Skeletal muscle satellite cell (primary cell): ENCODE data around the gene DGKA.
A peak's percentile ranks its signal among the peaks of the same experiment; 100 is the strongest.

Experiments used
- H3K27me3 ChIP-seq: 2 replicates; pipeline ENCODE4 v1.7.0; 2013; ENCODE audit warnings: low read length; ENCODE audit not compliant: control insufficient read depth, insufficient read depth
- H3K36me3 ChIP-seq: 2 replicates; pipeline ENCODE4 v1.7.0; 2013; ENCODE audit warnings: mild to moderate bottlenecking, control low read depth, low read length; ENCODE audit not compliant: insufficient read depth
- H3K4me1 ChIP-seq: 2 replicates; pipeline ENCODE4 v1.7.0; 2013; ENCODE audit warnings: low read length; ENCODE audit not compliant: control insufficient read depth, insufficient read depth
- H3K4me2 ChIP-seq: 2 replicates; pipeline ENCODE4 v1.7.0; 2013; ENCODE audit warnings: mild to moderate bottlenecking, low read length
- H3K4me3 ChIP-seq: 2 replicates; pipeline ENCODE4 v1.7.0; 2013; ENCODE audit warnings: low read length
- H3K9ac ChIP-seq: 2 replicates; pipeline ENCODE4 v1.7.0; 2013; ENCODE audit warnings: mild to moderate bottlenecking, low read depth, low read length, moderate library complexity
- H3K9me3 ChIP-seq: replicated peaks from 2 replicates; pipeline ENCODE4 v1.7.0; 2013; ENCODE audit warnings: mild to moderate bottlenecking, control low read depth, low read length

Gene DGKA

GRCh38 chr12:55932551-55932910 lies 1.6 kb downstream of the DGKA start:
- H3K9me3 ChIP-seq = no peaks in the 10 kb centered on the region
- H3K36me3 ChIP-seq = no peaks in the 10 kb centered on the region
- peak overlapping the region; percentile 89 for H3K4me3 ChIP-seq
- peaks cover 38% of the 10 kb centered on the region for H3K4me1 ChIP-seq
- peak overlapping the region; percentile 96 for H3K4me2 ChIP-seq
- H3K27me3 ChIP-seq = no peaks in the 10 kb centered on the region
- peak overlapping the region; percentile 87 for H3K9ac ChIP-seq

- peak overlapping the region; percentile 89 for H3K4me3 ChIP-seq
- peak overlapping the region; percentile 96 for H3K4me2 ChIP-seq
- no peaks in the 10 kb centered on the region for H3K9me3 ChIP-seq
- peak overlapping the region; percentile 87 for H3K9ac ChIP-seq
- H3K27me3 ChIP-seq = no peaks in the 10 kb centered on the region
- peaks cover 45% of the 10 kb centered on the region for H3K4me1 ChIP-seq
- H3K36me3 ChIP-seq = no peaks in the 10 kb centered on the region
Measured at GRCh38 chr12:55933169-55933798, 2.3 kb downstream of the DGKA start.

- H3K27me3 ChIP-seq = no peaks in the 10 kb centered on the region
- H3K4me2 ChIP-seq = peak overlapping the region; percentile 96
- H3K36me3 ChIP-seq = peaks cover 6% of the 10 kb centered on the region
- no peaks in the 10 kb centered on the region for H3K9me3 ChIP-seq
- H3K4me1 ChIP-seq = peaks cover 46% of the 10 kb centered on the region
- peak overlapping the region; percentile 89 for H3K4me3 ChIP-seq
- no peak overlapping the region for H3K9ac ChIP-seq
Measured at GRCh38 chr12:55933799-55934742, 3.1 kb downstream of the DGKA start.

GRCh38 chr12:55934773-55935172 lies 3.8 kb downstream of the DGKA start:
- H3K4me1 ChIP-seq = peaks cover 47% of the 10 kb centered on the region
- no peaks in the 10 kb centered on the region for H3K9me3 ChIP-seq
- H3K27me3 ChIP-seq = no peaks in the 10 kb centered on the region
- no peak overlapping the region for H3K9ac ChIP-seq
- H3K4me2 ChIP-seq = no peak overlapping the region
- H3K4me3 ChIP-seq = no peak overlapping the region
- H3K36me3 ChIP-seq = peaks cover 9% of the 10 kb centered on the region

GRCh38 chr12:55935738-55936151 lies 4.8 kb downstream of the DGKA start:
- no peaks in the 10 kb centered on the region for H3K9me3 ChIP-seq
- H3K27me3 ChIP-seq = no peaks in the 10 kb centered on the region
- H3K9ac ChIP-seq = no peak overlapping the region
- H3K4me3 ChIP-seq = no peak overlapping the region
- peaks cover 46% of the 10 kb centered on the region for H3K4me1 ChIP-seq
- peaks cover 13% of the 10 kb centered on the region for H3K36me3 ChIP-seq
- no peak overlapping the region for H3K4me2 ChIP-seq

- H3K4me2 ChIP-seq = no peak overlapping the region
- no peak overlapping the region for H3K4me3 ChIP-seq
- no peaks in the 10 kb centered on the region for H3K9me3 ChIP-seq
- peaks cover 30% of the 10 kb centered on the region for H3K4me1 ChIP-seq
- peak overlapping the region; percentile 15 for H3K9ac ChIP-seq
- no peaks in the 10 kb centered on the region for H3K27me3 ChIP-seq
- peaks cover 35% of the 10 kb centered on the region for H3K36me3 ChIP-seq
Measured at GRCh38 chr12:55937981-55938380, 7.0 kb downstream of the DGKA start.

GRCh38 chr12:55938826-55939501 lies 8.0 kb downstream of the DGKA start:
- Histone ChIP-seq H3K9ac (no peak overlapping the region), H3K36me3 (peaks cover 40% of the 10 kb centered on the region)

GRCh38 chr12:55940065-55940732 lies 9.2 kb downstream of the DGKA start:
- H3K27me3 ChIP-seq = no peaks in the 10 kb centered on the region
- H3K4me3 ChIP-seq = no peak overlapping the region
- H3K4me2 ChIP-seq = peak overlapping the region; percentile 32
- no peaks in the 10 kb centered on the region for H3K9me3 ChIP-seq
- peaks cover 49% of the 10 kb centered on the region for H3K36me3 ChIP-seq
- peaks cover 17% of the 10 kb centered on the region for H3K4me1 ChIP-seq
- H3K9ac ChIP-seq = no peak overlapping the region

More at GRCh38 chr12:55938826-55939501, 8.0 kb downstream of the DGKA start:
- H3K4me1 ChIP-seq = peaks cover 20% of the 10 kb centered on the region
- no peaks in the 10 kb centered on the region for H3K27me3 ChIP-seq
- H3K9me3 ChIP-seq = no peaks in the 10 kb centered on the region
- no peak overlapping the region for H3K4me3 ChIP-seq
- no peak overlapping the region for H3K4me2 ChIP-seq

GRCh38 chr12:55942055-55942454 lies 11.1 kb downstream of the DGKA start:
- Histone ChIP-seq H3K4me3 (no peak overlapping the region), H3K4me2 (no peak overlapping the region), H3K9me3 (no peaks in the 10 kb centered on the region), H3K36me3 (peaks cover 56% of the 10 kb centered on the region), H3K9ac (no peak overlapping the region), H3K4me1 (peaks cover 17% of the 10 kb centered on the region), H3K27me3 (no peaks in the 10 kb centered on the region)

GRCh38 chr12:55942577-55943136 lies 11.7 kb downstream of the DGKA start:
- Histone ChIP-seq H3K4me1 (peaks cover 15% of the 10 kb centered on the region), H3K4me3 (no peak overlapping the region), H3K36me3 (peaks cover 56% of the 10 kb centered on the region), H3K9ac (no peak overlapping the region), H3K4me2 (no peak overlapping the region), H3K27me3 (no peaks in the 10 kb centered on the region), H3K9me3 (no peaks in the 10 kb centered on the region)

- H3K36me3 ChIP-seq = peaks cover 43% of the 10 kb centered on the region
- H3K27me3 ChIP-seq = no peaks in the 10 kb centered on the region
- H3K9ac ChIP-seq = no peak overlapping the region
- no peaks in the 10 kb centered on the region for H3K9me3 ChIP-seq
- H3K4me2 ChIP-seq = no peak overlapping the region
- no peak overlapping the region for H3K4me3 ChIP-seq
- H3K4me1 ChIP-seq = no peaks in the 10 kb centered on the region
Measured at GRCh38 chr12:55946553-55946952, 15.6 kb downstream of the DGKA start.
